ACC112 (cell line): ENCODE measurements around the gene OR2T11.
"Not testable (repeated sequence)": the region's sequence is repeated elsewhere in the genome, so short reads cannot be mapped to it uniquely, and the experiment has no call there.

ENCODE experiments used
- H2AFZ ChIP-seq: fragments of 200-600 bp; sonication (generic); one replicate; pipeline ENCODE4 v1.6.0; 2017; ENCODE audit warnings: antibody characterized with exemption, low read length; ENCODE audit not compliant: unreplicated experiment
- H3K27ac ChIP-seq: fragments of 200-600 bp; sonication (generic); 2 replicates; pipeline ENCODE4 v1.5.1; 2014; ENCODE audit warnings: low read depth, mild to moderate bottlenecking, antibody characterized with exemption, low read length, moderate library complexity
- H3K27me3 ChIP-seq: fragments of 200-600 bp; sonication (generic); 2 replicates; pipeline ENCODE4 v1.6.1; 2014; ENCODE audit warnings: mild to moderate bottlenecking, antibody characterized with exemption, low read length, moderate library complexity, mixed read lengths; ENCODE audit not compliant: insufficient read depth
- H3K36me3 ChIP-seq: fragments of 200-600 bp; sonication (generic); 2 replicates; pipeline ENCODE4 v1.6.1; 2016; ENCODE audit warnings: mild to moderate bottlenecking, antibody characterized with exemption, low read length, moderate library complexity, mixed read lengths; ENCODE audit not compliant: insufficient read depth
- H3K4me1 ChIP-seq: fragments of 200-600 bp; sonication (generic); one replicate; pipeline ENCODE4 v1.6.1; 2016; ENCODE audit warnings: low read length, mixed read lengths; ENCODE audit not compliant: insufficient read depth, unreplicated experiment, control insufficient read depth
- H3K4me3 ChIP-seq: fragments of 200-600 bp; sonication (generic); 2 replicates; pipeline ENCODE4 v1.5.1; 2014; ENCODE audit warnings: mild to moderate bottlenecking, low read depth, low read length
- H3K79me2 ChIP-seq: fragments of 200-600 bp; sonication (generic); one replicate; pipeline ENCODE4 v1.6.0; 2016; ENCODE audit warnings: low read length; ENCODE audit not compliant: control insufficient read depth, unreplicated experiment, insufficient read depth

Gene OR2T11

GRCh38 chr1:248640906-248641305 lies 6.0 kb upstream of the OR2T11 start:
- not testable (repeated sequence) for H3K4me1 ChIP-seq, H3K27ac ChIP-seq, H3K4me3 ChIP-seq, H3K27me3 ChIP-seq, H2AFZ ChIP-seq, H3K79me2 ChIP-seq, H3K36me3 ChIP-seq

- not testable (repeated sequence) for H3K36me3 ChIP-seq, H3K79me2 ChIP-seq, H3K4me1 ChIP-seq
Observed at GRCh38 chr1:248639652-248640051, 4.8 kb upstream of the OR2T11 start.

GRCh38 chr1:248636612-248637011 lies 1.7 kb upstream of the OR2T11 start:
- H3K36me3 ChIP-seq, H3K79me2 ChIP-seq, H3K4me1 ChIP-seq, H3K27ac ChIP-seq, H3K4me3 ChIP-seq, H2AFZ ChIP-seq, H3K27me3 ChIP-seq: not testable (repeated sequence)

More at GRCh38 chr1:248639652-248640051, 4.8 kb upstream of the OR2T11 start:
- not testable (repeated sequence) for H3K27me3 ChIP-seq, H3K4me3 ChIP-seq, H3K27ac ChIP-seq, H2AFZ ChIP-seq

GRCh38 chr1:248631354-248632008 lies 3.4 kb downstream of the OR2T11 start:
- Histone ChIP-seq H3K79me2 (no peaks in the 10 kb centered on the region), H3K36me3 (no peaks in the 10 kb centered on the region), H3K4me1 (no peaks in the 10 kb centered on the region), H3K27ac (no peak overlapping the region), H2AFZ (no peak overlapping the region), H3K4me3 (no peak overlapping the region), H3K27me3 (no peaks in the 10 kb centered on the region; the same call in 1 of the 2 replicates)

- no peaks in the 10 kb centered on the region for H3K36me3 ChIP-seq
- no peaks in the 10 kb centered on the region for H3K4me1 ChIP-seq
- H3K79me2 ChIP-seq, result no peaks in the 10 kb centered on the region
- no peak overlapping the region for H2AFZ ChIP-seq
- H3K4me3 ChIP-seq, result no peak overlapping the region
- no peaks in the 10 kb centered on the region; the same call in 1 of the 2 replicates for H3K27me3 ChIP-seq
- no peak overlapping the region for H3K27ac ChIP-seq
Observed at GRCh38 chr1:248630551-248630950, 4.3 kb downstream of the OR2T11 start.

- no peaks in the 10 kb centered on the region for H3K4me1 ChIP-seq
- H3K36me3 ChIP-seq, result no peaks in the 10 kb centered on the region
- no peaks in the 10 kb centered on the region for H3K79me2 ChIP-seq
- peaks cover 3% of the 10 kb centered on the region; the same call in 1 of the 2 replicates for H3K27me3 ChIP-seq
- no peak overlapping the region for H3K27ac ChIP-seq
- H3K4me3 ChIP-seq, result no peak overlapping the region
- H2AFZ ChIP-seq, result no peak overlapping the region
Observed at GRCh38 chr1:248627971-248628844, 6.7 kb downstream of the OR2T11 start.

- no peak overlapping the region for H2AFZ ChIP-seq
- H3K27me3 ChIP-seq, result peaks cover 3% of the 10 kb centered on the region; the same call in 1 of the 2 replicates
- no peak overlapping the region for H3K4me3 ChIP-seq
- no peaks in the 10 kb centered on the region for H3K4me1 ChIP-seq
- no peaks in the 10 kb centered on the region for H3K79me2 ChIP-seq
- no peak overlapping the region for H3K27ac ChIP-seq
- no peaks in the 10 kb centered on the region for H3K36me3 ChIP-seq
Observed at GRCh38 chr1:248625971-248626370, 8.9 kb downstream of the OR2T11 start.

GRCh38 chr1:248625166-248625565 lies 9.7 kb downstream of the OR2T11 start:
- no peak overlapping the region for H3K27ac ChIP-seq
- no peaks in the 10 kb centered on the region for H3K36me3 ChIP-seq
- no peaks in the 10 kb centered on the region for H3K79me2 ChIP-seq
- H2AFZ ChIP-seq, result no peak overlapping the region
- no peaks in the 10 kb centered on the region for H3K4me1 ChIP-seq
- H3K4me3 ChIP-seq, result no peak overlapping the region
- peaks cover 3% of the 10 kb centered on the region; the same call in 1 of the 2 replicates for H3K27me3 ChIP-seq

- H3K36me3 ChIP-seq, result no peaks in the 10 kb centered on the region
- no peaks in the 10 kb centered on the region for H3K79me2 ChIP-seq
- H2AFZ ChIP-seq, result no peak overlapping the region
- no peaks in the 10 kb centered on the region for H3K4me1 ChIP-seq
- H3K4me3 ChIP-seq, result no peak overlapping the region
- no peak overlapping the region for H3K27ac ChIP-seq
- H3K27me3 ChIP-seq, result peaks cover 3% of the 10 kb centered on the region; the same call in 1 of the 2 replicates
Observed at GRCh38 chr1:248622570-248623001, 12.3 kb downstream of the OR2T11 start.

GRCh38 chr1:248621770-248622169 lies 13.1 kb downstream of the OR2T11 start:
- Histone ChIP-seq H2AFZ (no peak overlapping the region), H3K79me2 (no peaks in the 10 kb centered on the region), H3K27me3 (0 out of 2 replicates have a peak, but pooled peaks cover 3% of the 10 kb centered on the region), H3K4me1 (no peaks in the 10 kb centered on the region), H3K36me3 (no peaks in the 10 kb centered on the region), H3K27ac (no peak overlapping the region), H3K4me3 (no peak overlapping the region)

GRCh38 chr1:248618878-248619277 lies 16.0 kb downstream of the OR2T11 start:
- Histone ChIP-seq H3K27me3 (no peaks in the 10 kb centered on the region), H3K36me3 (no peaks in the 10 kb centered on the region), H3K4me1 (no peaks in the 10 kb centered on the region), H2AFZ (no peak overlapping the region), H3K4me3 (no peak overlapping the region), H3K27ac (no peak overlapping the region), H3K79me2 (no peaks in the 10 kb centered on the region)
